GM13976 (cell line): ENCODE measurements around the gene TMEM109.
A peak's percentile ranks its signal among the peaks of the same experiment; 100 is the strongest.

ENCODE experiments used
- DNase-seq: peaks from one replicate; pipeline ENCODE4 v3.0.0; 2012; ENCODE audit warnings: low spot score
- in situ Hi-C: fragments of 300-500 bp; cut with MboI; formaldehyde crosslinking; loops from one replicate; pipeline ENCODE4 v1.12.0; 2022; ENCODE audit warnings: low sequenced_read_pairs, mixed read lengths, inconsistent platforms; ENCODE audit not compliant: unreplicated experiment
- TF ChIP-seq, protein P1 (sequence below): IDR thresholded peaks from 2 replicates; pipeline ENCODE4 v1.5.1; 2012; ENCODE audit warnings: borderline replicate concordance, mild to moderate bottlenecking; ENCODE audit not compliant: insufficient read depth; ENCODE audit errors: extremely low read depth, missing control alignments, control extremely low read depth

Gene TMEM109

DNA sequence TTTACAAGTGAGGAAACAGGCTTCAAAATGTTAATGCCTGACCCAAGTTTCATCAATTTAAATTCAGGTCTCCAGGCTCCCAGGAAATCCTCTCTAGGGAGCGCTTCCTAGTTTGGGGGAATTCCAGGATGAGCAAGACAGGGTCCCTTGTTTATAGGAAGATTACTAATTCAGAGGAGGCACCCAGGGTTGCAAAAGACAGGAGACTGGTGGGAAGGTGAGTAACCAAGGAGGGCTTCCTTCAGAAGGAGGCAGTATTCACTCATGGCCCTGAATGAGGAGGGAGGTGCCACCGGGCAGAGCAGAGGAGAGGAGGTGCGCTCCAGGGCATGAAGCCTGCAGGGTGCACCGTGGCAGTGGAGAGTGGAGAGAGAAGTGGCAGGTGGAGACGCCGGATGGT, 11.9 kb downstream of the TMEM109 start:
- DNase-seq, result peak; percentile 38
- TF ChIP-seq, protein P1, sequence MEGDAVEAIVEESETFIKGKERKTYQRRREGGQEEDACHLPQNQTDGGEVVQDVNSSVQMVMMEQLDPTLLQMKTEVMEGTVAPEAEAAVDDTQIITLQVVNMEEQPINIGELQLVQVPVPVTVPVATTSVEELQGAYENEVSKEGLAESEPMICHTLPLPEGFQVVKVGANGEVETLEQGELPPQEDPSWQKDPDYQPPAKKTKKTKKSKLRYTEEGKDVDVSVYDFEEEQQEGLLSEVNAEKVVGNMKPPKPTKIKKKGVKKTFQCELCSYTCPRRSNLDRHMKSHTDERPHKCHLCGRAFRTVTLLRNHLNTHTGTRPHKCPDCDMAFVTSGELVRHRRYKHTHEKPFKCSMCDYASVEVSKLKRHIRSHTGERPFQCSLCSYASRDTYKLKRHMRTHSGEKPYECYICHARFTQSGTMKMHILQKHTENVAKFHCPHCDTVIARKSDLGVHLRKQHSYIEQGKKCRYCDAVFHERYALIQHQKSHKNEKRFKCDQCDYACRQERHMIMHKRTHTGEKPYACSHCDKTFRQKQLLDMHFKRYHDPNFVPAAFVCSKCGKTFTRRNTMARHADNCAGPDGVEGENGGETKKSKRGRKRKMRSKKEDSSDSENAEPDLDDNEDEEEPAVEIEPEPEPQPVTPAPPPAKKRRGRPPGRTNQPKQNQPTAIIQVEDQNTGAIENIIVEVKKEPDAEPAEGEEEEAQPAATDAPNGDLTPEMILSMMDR, result no peak
- in situ Hi-C loops, result no loop called here

DNA sequence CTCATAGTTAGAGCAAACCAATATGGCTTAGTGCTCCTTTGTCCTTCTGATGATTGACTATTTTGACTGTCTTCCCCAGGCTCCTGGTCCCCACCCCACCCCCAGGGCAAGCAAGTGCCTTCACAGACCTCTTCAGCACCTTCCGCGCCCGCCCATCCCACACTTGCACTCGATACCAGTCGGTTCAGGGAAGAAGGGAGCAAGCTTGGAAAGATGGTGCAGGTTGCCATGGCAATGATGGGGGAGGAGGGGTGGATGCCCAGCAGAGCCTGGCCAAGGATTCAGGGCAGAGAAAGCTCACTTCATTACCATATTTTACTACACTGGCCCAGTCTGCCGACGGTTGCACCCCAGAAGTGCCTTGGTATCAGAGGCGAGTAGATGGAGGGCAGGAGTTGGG, 12.5 kb downstream of the TMEM109 start:
- TF ChIP-seq, protein P1, result no peak
- in situ Hi-C loops, result no loop called here
- DNase-seq, result no peak

DNA sequence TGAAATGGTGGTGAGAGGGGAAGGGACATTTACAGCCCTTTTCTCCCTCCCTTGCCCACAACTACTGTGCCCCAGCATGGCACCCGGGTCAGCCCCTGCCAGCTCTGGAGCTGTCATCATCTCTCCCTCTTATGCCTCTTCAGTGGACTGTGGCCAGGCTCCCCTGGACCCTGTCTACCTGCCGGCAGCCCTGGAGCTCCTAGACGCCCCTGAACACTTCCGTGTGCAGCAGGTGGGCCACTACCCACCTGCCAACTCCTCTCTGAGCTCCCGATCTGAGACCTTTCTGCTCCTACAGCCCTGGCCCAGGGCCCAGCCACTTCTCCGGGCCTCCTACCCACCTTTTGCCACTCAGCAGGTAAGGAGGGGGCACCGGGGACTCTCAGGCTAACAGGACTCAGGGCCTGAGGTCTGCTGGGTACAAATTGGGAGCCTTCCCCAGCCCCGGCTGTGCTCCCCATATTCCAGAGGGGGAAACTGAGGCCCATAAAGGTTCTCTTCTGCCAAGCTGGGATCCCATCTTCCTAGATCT, 13.2 kb downstream of the TMEM109 start:
- in situ Hi-C loops, result no loop called here
- DNase-seq, result no peak

DNA sequence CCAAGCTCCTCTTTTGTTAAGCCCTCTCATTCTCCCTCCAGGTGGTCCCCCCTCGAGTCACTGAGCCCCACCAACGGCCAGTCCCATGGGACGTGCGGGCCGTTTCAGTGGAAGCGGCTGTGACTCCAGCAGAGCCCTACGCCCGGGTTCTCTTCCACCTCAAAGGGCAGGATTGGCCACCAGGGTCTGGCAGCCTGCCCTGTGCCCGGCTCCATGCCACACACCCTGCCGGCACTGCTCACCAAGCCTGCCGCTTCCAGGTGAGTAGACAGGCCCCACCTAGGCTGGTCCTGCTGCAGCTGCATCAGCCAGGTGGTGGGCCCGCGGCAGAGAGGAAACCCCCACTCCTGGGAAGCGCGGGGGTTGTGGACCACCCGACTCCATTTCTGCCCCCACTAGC, 13.6 kb downstream of the TMEM109 start:
- in situ Hi-C loops, result no loop called here
- no peak for DNase-seq
- TF ChIP-seq, protein P1, result no peak

More for the DNA sequence above, 13.2 kb downstream of the TMEM109 start:
- TF ChIP-seq, protein P1, result no peak

DNA sequence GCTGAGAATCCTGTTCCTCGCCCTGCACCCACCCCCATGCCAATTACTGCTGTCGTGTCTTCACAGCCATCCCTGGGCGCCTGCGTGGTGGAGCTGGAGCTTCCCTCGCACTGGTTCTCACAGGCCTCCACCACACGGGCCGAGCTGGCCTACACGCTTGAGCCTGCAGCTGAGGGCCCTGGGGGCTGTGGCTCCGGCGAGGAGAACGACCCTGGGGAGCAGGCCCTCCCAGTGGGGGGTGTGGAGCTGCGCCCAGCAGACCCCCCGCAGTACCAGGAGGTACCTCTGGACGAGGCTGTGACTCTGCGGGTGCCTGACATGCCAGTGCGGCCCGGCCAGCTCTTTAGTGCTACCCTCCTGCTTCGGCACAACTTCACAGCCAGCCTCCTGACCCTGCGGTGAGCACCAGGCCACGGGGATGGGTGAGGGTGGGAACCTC, 14.6 kb downstream of the TMEM109 start:
- TF ChIP-seq, protein P1, result no peak
- no peak for DNase-seq
- in situ Hi-C loops, result no loop called here

DNA sequence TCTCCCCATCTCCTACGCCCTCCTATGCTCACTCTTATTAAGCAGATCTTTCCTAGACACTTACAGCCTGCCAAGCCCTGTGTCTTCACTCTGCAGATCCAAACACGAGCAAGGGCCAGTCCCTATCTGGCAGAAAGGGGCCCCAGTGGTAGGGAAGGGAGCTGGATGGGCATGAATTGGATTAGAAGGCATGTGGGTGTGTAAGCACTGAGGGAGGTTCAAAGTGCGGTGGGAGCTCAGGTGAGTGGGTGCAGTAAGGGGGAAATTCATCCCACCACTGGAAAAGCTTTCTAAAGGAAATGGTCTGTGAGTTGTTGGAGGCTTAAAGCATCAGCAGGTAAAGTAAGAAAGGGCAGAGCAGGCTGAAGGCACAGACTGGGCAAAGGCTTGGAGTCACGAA, 15.8 kb downstream of the TMEM109 start:
- TF ChIP-seq, protein P1, result no peak
- no peak for DNase-seq
- in situ Hi-C loops, result no loop called here

DNA sequence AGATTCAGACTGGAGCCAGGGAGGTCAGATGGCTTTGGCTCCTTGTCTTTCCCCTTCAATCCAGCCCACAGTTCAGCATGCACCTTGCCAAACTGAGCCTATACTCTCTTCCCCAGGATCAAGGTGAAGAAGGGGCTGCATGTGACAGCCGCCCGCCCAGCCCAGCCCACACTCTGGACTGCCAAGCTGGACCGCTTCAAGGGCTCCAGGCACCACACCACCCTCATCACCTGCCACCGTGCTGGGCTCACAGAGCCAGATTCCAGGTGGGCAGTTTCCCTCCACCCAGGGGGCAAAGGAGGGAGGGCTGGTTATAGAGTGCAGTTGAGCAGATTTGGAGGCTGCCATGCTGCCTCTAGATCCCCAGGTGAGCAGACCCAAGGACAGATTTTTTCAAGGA, 16.4 kb downstream of the TMEM109 start:
- no peak for DNase-seq
- in situ Hi-C loops, result no loop called here
- TF ChIP-seq, protein P1, result no peak
